HepG2 (cell line): ENCODE data around the gene SRSF12. TPM values are rescaled to one million over a fixed set of nuclear protein-coding genes. Genes with fewer than 3 reads are reported as not detected.

Experiments
- CBX1 ChIP-seq: IDR thresholded peaks from one replicate; pipeline ENCODE4 v1.6.1; 2016; ENCODE audit warnings: antibody characterized with exemption, low read depth
- GTF3A ChIP-seq: sonication (generic); formaldehyde crosslinking; conservative IDR thresholded peaks from 2 replicates; pipeline ENCODE4 v1.4.0; 2020; ENCODE audit warnings: mild to moderate bottlenecking, missing genetic modification reagents
- KAT2B ChIP-seq: fragments of 150-350 bp; IDR thresholded peaks from 2 replicates; pipeline ENCODE4 v1.6.1; 2014; ENCODE audit warnings: low read depth, low read length, borderline replicate concordance
- NFAT5 ChIP-seq: sonication (generic); formaldehyde crosslinking; IDR thresholded peaks from 2 replicates; pipeline ENCODE4 v1.4.0; 2020; ENCODE audit warnings: missing genetic modification reagents
- NFKB2 ChIP-seq: sonication (generic); formaldehyde crosslinking; IDR thresholded peaks from 2 replicates; pipeline ENCODE4 v1.4.0; 2020; ENCODE audit warnings: missing genetic modification reagents, borderline replicate concordance
- RORA ChIP-seq: sonication (generic); formaldehyde crosslinking; IDR thresholded peaks from 2 replicates; pipeline ENCODE4 v1.5.0; 2020; ENCODE audit warnings: mild to moderate bottlenecking, missing genetic modification reagents, moderate library complexity
- XBP1 ChIP-seq: sonication (generic); formaldehyde crosslinking; IDR thresholded peaks from 2 replicates; pipeline ENCODE4 v1.5.0; 2020; ENCODE audit warnings: missing genetic modification reagents
- ZBTB26 ChIP-seq: IDR thresholded peaks from 2 replicates; pipeline ENCODE4 v1.6.1; 2016; ENCODE audit warnings: missing compliant biosample characterization, missing genetic modification reagents, borderline replicate concordance
- ZHX1 ChIP-seq: sonication (generic); formaldehyde crosslinking; IDR thresholded peaks from 2 replicates; pipeline ENCODE4 v1.8.1; 2022; ENCODE audit warnings: low read depth, mild to moderate bottlenecking, missing genetic modification reagents
- ZHX2 ChIP-seq, 2 experiments: sonication (generic) in 1 of 2; formaldehyde crosslinking in 1 of 2; IDR thresholded peaks; 2 replicates each; pipeline versions ENCODE4 v1.6.1 to v1.9.0; 2014 to 2022; ENCODE audit warnings: antibody characterized with exemption in 1 of 2, borderline replicate concordance in 1 of 2, inconsistent platforms in 1 of 2, low read depth in 1 of 2, missing genetic modification reagents in 1 of 2
- ZNF567 ChIP-seq: sonication (generic); formaldehyde crosslinking; IDR thresholded peaks from 2 replicates; pipeline ENCODE4 v1.8.1; 2023; ENCODE audit warnings: mild to moderate bottlenecking, missing genetic modification reagents, borderline replicate concordance
- polyA plus RNA-seq, 8 experiments: library from polyadenylated mRNA; depleted of rRNA in 3 of 8; stranded (reverse) in 7 of 8; unstranded in 1 of 8; fragments of >200 nt; fragmentation: Illumina TruSeq in 4 of 8; extraction: Trizol in 4 of 8; gene quantifications; 2 replicates each; pipeline versions ENCODE4 v1.2.1 to v1.2.3, GENCODE V29; 2011 to 2016; ENCODE audit warnings: low read depth in 4 of 8, missing spikeins in 1 of 8, mixed read lengths in 1 of 8; ENCODE audit not compliant: insufficient read depth in 1 of 8
- total RNA-seq, 5 experiments: library from RNA; depleted of rRNA; stranded (reverse); fragments of >200 nt; fragmentation: Illumina TruSeq; extraction: Trizol; gene quantifications; 2 replicates each; pipeline ENCODE4 v1.2.3, GENCODE V29; 2016; ENCODE audit warnings: low read depth in 1 of 5

Gene SRSF12
- total and polyA plus RNA-seq, 2 of the 13 experiments (the other 11 are each of a cell fraction or from before 2014, with no cell fraction given): 1.7 to 1.9 TPM

GRCh38 chr6:89081423-89082322 lies 36.2 kb downstream of the SRSF12 start (continued):
- TF ChIP-seq ZHX1 (CRISPR knock-in tag) (peak; percentile 93), NFKB2 (peak; percentile 94), GTF3A (CRISPR knock-in tag) (no peak), ZNF567 (CRISPR knock-in tag) (peak; percentile 43; the same call in 1 of the 2 replicates), ZHX2 (IDR thresholded peaks at IDR 0.05; ENCODE audit: low read depth) (peak; percentile 50; the same call in 1 of the 2 replicates), ZHX2 (CRISPR knock-in tag; IDR thresholded peaks at IDR 0.05; ENCODE audit: borderline replicate concordance) (no peak), ZBTB26 (peak; percentile 52; the same call in 1 of the 2 replicates), NFAT5 (CRISPR knock-in tag) (no peak), XBP1 (CRISPR knock-in tag) (no peak), KAT2B (no peak), RORA (CRISPR knock-in tag) (peak; percentile 60; the same call in 1 of the 2 replicates), CBX1 (no peak)
